Cardiac muscle cell (in vitro differentiated cells and primary cell): ENCODE measurements around the gene DUSP7. TPM values are rescaled to one million over a fixed set of nuclear protein-coding genes. Genes with fewer than 3 reads are reported as not detected.
A peak's percentile ranks its signal among the peaks of the same experiment; 100 is the strongest.

Experiments
- DNase-seq, 2 donors: peaks; one replicate each; pipeline versions ENCODE4 v3.0.0 to v3.0.0-alpha.2; 2010 to 2017; ENCODE audit warnings: low read depth in 1 of 2, low spot score in 1 of 2
- H3K27ac ChIP-seq: fragments of 200-600 bp; sonication (generic); 2 replicates; pipeline ENCODE4 v1.5.1; 2016
- H3K27me3 ChIP-seq: fragments of 200-600 bp; sonication (generic); 2 replicates; pipeline ENCODE4 v1.6.0; 2016; ENCODE audit warnings: control low read depth
- H3K36me3 ChIP-seq: fragments of 200-600 bp; sonication (generic); 2 replicates; pipeline ENCODE4 v1.5.1; 2016; ENCODE audit warnings: control low read depth
- H3K4me1 ChIP-seq: fragments of 200-600 bp; sonication (generic); 2 replicates; pipeline ENCODE4 v1.8.1; 2017; ENCODE audit warnings: low read depth, mild to moderate bottlenecking, mixed run types
- H3K4me3 ChIP-seq: fragments of 200-600 bp; sonication (generic); 2 replicates; pipeline ENCODE4 v1.5.1; 2016; ENCODE audit warnings: mild to moderate bottlenecking
- H3K9me3 ChIP-seq: fragments of 200-600 bp; sonication (generic); 2 replicates; pipeline ENCODE4 v1.5.1; 2017; ENCODE audit warnings: low read depth, mild to moderate bottlenecking, control low read depth
- CTCF ChIP-seq: IDR thresholded peaks from 2 replicates; pipeline ENCODE4 v1.5.1; 2012; ENCODE audit warnings: low read depth, mild to moderate bottlenecking, low read length
- polyA plus RNA-seq: library from polyadenylated mRNA; unstranded; fragments of >200 nt; fragmentation: Nextera tagmentation; extraction: Ambion mirVana; gene quantifications from 2 replicates; pipeline ENCODE4 v1.2.1, GENCODE V29; 2016
- total RNA-seq: library from RNA; depleted of rRNA; stranded (reverse); fragments of >200 nt; gene quantifications from 2 replicates; pipeline ENCODE4 v1.2.3, GENCODE V29; 2016

Gene DUSP7
- total and polyA plus RNA-seq, 2 experiments from 2014 or later: 7.1 to 39.5 TPM

- no peak overlapping the region for H3K4me3 ChIP-seq
- peak overlapping the region; percentile 80 for H3K27ac ChIP-seq
- H3K36me3 ChIP-seq: no peaks in the 10 kb centered on the region
- DNase-seq: peak in 1 of 2 donors; percentile 84
- no peaks in the 10 kb centered on the region for H3K27me3 ChIP-seq
- no peak for TF ChIP-seq CTCF
- peaks cover 59% of the 10 kb centered on the region for H3K4me1 ChIP-seq
- no peaks in the 10 kb centered on the region for H3K9me3 ChIP-seq
These were observed 40.7 kb downstream of the DUSP7 start for GRCh38 chr3:52015438-52016228.

DNA sequence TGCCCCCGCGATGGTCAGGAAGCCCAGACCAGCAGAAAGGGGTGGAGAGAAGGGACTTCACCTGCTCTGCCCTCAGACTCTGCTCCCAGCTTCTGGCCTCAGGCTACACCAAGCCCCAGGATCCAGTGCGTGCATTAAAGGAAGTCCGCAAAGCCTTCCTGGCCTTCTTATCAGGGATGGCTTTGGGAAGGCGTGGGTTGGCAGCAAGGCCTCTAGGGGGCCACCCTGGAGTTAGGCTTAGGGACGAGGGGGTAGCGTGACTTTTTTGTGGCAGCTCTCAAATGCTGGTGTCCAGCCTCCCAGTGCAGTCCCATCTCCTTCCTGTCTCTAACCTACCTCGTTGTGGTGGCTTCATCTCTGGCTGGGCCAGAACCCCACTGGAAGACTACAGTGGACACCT is 41.8 kb downstream of the DUSP7 start:
- peak; percentile 18 for TF ChIP-seq CTCF
- Histone ChIP-seq H3K27ac (peak overlapping the region; percentile 80), H3K27me3 (no peaks in the 10 kb centered on the region), H3K9me3 (no peaks in the 10 kb centered on the region), H3K4me3 (no peak overlapping the region), H3K4me1 (peaks cover 48% of the 10 kb centered on the region), H3K36me3 (no peaks in the 10 kb centered on the region)
- peak in 1 of 2 donors; percentile 66 for DNase-seq

DNA sequence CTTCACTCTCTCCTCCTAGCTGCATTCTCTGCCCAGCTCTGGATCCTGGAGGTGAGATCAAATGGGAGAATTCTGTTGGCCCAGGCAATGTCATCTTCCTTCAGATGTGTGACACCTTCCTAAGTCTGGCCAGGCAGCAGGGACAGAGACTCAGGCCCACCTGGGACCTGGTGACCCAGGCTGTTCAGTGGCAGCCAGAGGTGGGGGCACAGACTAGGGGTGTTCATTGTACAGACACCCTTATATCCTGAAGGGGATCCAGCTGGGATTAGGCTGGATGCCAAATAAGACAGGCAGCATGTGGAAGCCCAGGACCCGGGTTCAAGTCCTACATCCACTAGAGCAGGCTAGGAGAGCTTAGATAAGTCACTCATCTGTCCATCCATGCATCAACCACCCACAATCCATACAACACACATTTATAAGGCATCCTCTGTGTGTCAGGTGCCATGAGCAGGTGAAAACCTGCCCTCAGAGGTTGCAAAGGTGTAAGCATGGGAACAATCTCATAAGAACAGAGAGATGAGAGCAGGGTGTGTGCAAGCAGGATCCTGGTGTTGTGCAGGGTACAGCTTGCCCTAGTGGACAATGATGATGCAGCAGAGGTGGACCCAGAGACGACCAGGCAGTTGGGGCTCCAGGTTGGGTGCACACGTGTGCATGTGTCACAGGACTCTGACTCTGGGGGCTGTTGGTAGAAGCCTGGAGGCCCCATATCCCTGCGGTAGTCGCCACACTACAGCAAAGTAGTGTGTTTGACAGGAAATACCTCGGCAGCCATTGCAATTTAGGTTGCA is 42.4 kb downstream of the DUSP7 start:
- no peaks in the 10 kb centered on the region for H3K36me3 ChIP-seq
- TF ChIP-seq CTCF: no peak
- no peak overlapping the region for H3K4me3 ChIP-seq
- no peak for DNase-seq
- peak overlapping the region; percentile 80 for H3K27ac ChIP-seq
- H3K27me3 ChIP-seq: no peaks in the 10 kb centered on the region
- H3K9me3 ChIP-seq: no peaks in the 10 kb centered on the region
- peaks cover 42% of the 10 kb centered on the region for H3K4me1 ChIP-seq

DNA sequence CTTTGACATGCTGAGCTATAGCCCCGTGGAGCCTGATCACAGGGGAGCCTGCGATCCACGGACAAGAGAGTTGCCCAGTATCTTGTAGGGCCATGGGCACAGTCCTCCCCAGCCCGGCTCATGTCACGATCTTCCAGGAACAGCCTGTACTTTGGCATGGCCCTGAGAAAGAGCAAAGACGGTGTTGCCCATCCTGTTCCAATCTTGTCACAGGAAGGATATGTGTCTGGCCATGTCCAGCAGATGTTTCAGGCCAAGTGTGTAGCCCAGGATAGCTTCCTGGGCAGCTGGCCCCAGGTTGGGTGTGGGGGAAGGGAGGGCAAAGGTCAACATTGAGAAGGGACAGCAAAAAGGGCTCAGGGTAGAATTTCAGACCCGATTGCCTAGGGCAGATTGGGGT is 43.7 kb downstream of the DUSP7 start:
- Histone ChIP-seq H3K27me3 (no peaks in the 10 kb centered on the region), H3K9me3 (no peaks in the 10 kb centered on the region), H3K4me1 (peaks cover 39% of the 10 kb centered on the region), H3K4me3 (no peak overlapping the region), H3K27ac (no peak overlapping the region), H3K36me3 (no peaks in the 10 kb centered on the region)
- DNase-seq: no peak
- no peak for TF ChIP-seq CTCF

DNA sequence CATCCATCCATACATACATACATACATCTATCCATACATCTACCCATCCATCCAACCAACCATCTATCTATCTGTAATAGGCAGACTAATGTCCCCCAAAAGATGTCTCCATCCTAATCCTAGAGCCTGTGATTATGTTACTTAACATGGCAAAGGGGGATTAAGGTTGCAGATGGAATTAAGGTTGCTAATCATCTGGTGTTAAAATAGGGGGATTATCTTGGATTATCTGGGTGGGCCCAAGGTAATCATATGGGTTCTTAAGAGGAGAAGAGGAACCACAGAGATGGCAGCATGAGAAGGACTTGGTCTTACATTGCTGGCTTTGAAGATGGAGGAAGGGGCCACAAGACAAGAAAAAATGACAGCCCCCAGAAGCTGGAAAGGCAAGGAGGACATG is 45.9 kb downstream of the DUSP7 start:
- Histone ChIP-seq H3K27ac (no peak overlapping the region), H3K36me3 (no peaks in the 10 kb centered on the region), H3K9me3 (no peaks in the 10 kb centered on the region), H3K4me1 (peaks cover 38% of the 10 kb centered on the region), H3K27me3 (no peaks in the 10 kb centered on the region), H3K4me3 (no peak overlapping the region)
- no peak for TF ChIP-seq CTCF
- DNase-seq: no peak
